ENCODE results near the gene UBR3.

UBR3 gene

GRCh38 chr2:170009209-170009608 is 182.0 kb downstream of the UBR3 start:
- no peak for DNase-seq

- DNase-seq = no peak
These were observed 185.5 kb downstream of the UBR3 start for GRCh38 chr2:170012773-170013172.

- DNase-seq = peak; percentile 72
These were observed 186.7 kb downstream of the UBR3 start for GRCh38 chr2:170013802-170014551.

GRCh38 chr2:170014769-170015168 is 187.5 kb downstream of the UBR3 start:
- DNase-seq = no peak

- DNase-seq = no peak
These were observed 190.7 kb downstream of the UBR3 start for GRCh38 chr2:170017860-170018532.

GRCh38 chr2:170019060-170019805 is 192.0 kb downstream of the UBR3 start:
- no peak for DNase-seq

GRCh38 chr2:170020777-170021176 is 193.5 kb downstream of the UBR3 start:
- no peak for DNase-seq

GRCh38 chr2:170022692-170023091 is 195.4 kb downstream of the UBR3 start:
- peak; percentile 98 for DNase-seq

- no peak for DNase-seq
These were observed 197.5 kb downstream of the UBR3 start for GRCh38 chr2:170024721-170025120.

- no peak for DNase-seq
These were observed 198.0 kb downstream of the UBR3 start for GRCh38 chr2:170025223-170025622.

- DNase-seq = no peak
These were observed 199.1 kb downstream of the UBR3 start for GRCh38 chr2:170026361-170026760.

- no peak for DNase-seq
These were observed 202.3 kb downstream of the UBR3 start for GRCh38 chr2:170029551-170029950.

- no peak for DNase-seq
These were observed 202.8 kb downstream of the UBR3 start for GRCh38 chr2:170030040-170030439.

GRCh38 chr2:170031288-170031687 is 204.0 kb downstream of the UBR3 start:
- no peak for DNase-seq

GRCh38 chr2:170034596-170034995 is 207.3 kb downstream of the UBR3 start:
- DNase-seq = no peak

GRCh38 chr2:170038734-170039133 is 211.5 kb downstream of the UBR3 start:
- no peak for DNase-seq

- no peak for DNase-seq
These were observed 212.3 kb downstream of the UBR3 start for GRCh38 chr2:170039401-170040172.

- no peak for DNase-seq
These were observed 217.7 kb downstream of the UBR3 start for GRCh38 chr2:170044751-170045478.

GRCh38 chr2:170047331-170048065 is 220.2 kb downstream of the UBR3 start:
- no peak for DNase-seq

GRCh38 chr2:170052151-170052550 is 224.9 kb downstream of the UBR3 start:
- DNase-seq = no peak

- DNase-seq = no peak
These were observed 227.7 kb downstream of the UBR3 start for GRCh38 chr2:170054997-170055396.

- DNase-seq = no peak
These were observed 229.6 kb downstream of the UBR3 start for GRCh38 chr2:170056900-170057299.
